K562 treated with DMSO at 1 percent for 4 hours (cell line): ENCODE data around the gene CCDC59. TPM values are rescaled to one million over a fixed set of nuclear protein-coding genes. Genes with fewer than 3 reads are reported as not detected.

Source experiments
- total RNA-seq: library from RNA; unstranded; fragments of 300-600 nt; gene quantifications from 2 replicates; pipeline ENCODE4 v1.2.3, GENCODE V29; 2022; ENCODE audit not compliant: insufficient read depth

The CCDC59 gene
- total RNA-seq: 36.3 and 55.1 TPM in 2 replicates

GRCh38 chr12:82358200-82359114 is at the start of gene CCDC59, which contains the start of gene METTL25:
TSS of gene CCDC59 (minus strand) at chr12:82358387. CDS start at chr12:82358376, 11 bp downstream.
TSS of gene METTL25 (plus strand) at chr12:82358529. CDS start at chr12:82358566, 37 bp downstream.

Other genes starting within 250 kb of the CCDC59 start
- gene METTL25, start 142 bp upstream of the CCDC59 start, total RNA-seq: 1.5 and 3.1 TPM in 2 replicates